ENCODE results near the gene RIIAD1.

The RIIAD1 gene

GRCh38 chr1:151773702-151774101, 52.4 kb downstream of the RIIAD1 start:
- no peak overlapping the region for H3K27ac Mint-ChIP-seq
- no peak overlapping the region for H3K4me3 Mint-ChIP-seq
- no peaks in the 10 kb centered on the region for H3K4me1 Mint-ChIP-seq (ENCODE audit: low read depth)
- no peaks in the 10 kb centered on the region for H3K9me3 Mint-ChIP-seq
- no peak for DNase-seq (ENCODE audit: low spot score)
- H3K36me3 Mint-ChIP-seq (ENCODE audit: low read depth): peaks cover 17% of the 10 kb centered on the region
- no peaks in the 10 kb centered on the region for H3K27me3 Mint-ChIP-seq (ENCODE audit: low read depth)

DNA sequence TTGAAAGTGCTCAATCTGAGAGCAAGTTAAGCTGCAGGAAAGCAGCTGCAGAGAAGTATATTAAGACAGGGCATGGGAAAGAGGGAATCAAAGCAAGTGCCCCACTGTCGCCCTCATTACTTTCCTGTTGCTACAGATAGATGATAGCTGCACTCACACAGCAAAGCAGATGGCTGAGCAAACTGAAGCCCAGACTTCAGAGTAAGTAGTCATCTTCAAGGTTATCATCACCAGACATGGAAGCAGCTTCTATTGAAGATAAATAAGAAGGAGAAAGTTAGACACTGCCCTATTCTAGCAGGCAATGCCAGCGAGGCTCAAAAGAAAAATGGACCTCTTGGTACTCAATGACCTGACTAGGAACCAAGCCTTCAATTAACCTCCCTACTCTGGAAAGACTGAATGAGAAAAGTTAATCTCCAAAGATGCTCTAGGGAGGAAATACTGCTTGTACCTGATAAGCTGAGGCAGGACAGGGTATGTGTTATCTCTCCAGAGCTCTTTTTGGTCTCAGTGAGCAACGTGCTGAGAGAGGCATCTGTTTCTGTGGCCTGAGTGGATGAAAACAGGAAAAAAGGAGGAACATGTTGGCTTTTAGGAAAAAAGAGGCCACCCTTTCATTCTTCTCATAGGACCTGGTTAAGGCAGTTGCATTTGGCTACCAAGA, 53.1 kb downstream of the RIIAD1 start:
- H3K4me3 Mint-ChIP-seq: no peak overlapping the region
- H3K27ac Mint-ChIP-seq: no peak overlapping the region
- H3K9me3 Mint-ChIP-seq: no peaks in the 10 kb centered on the region

GRCh38 chr1:151775894-151776664, 54.8 kb downstream of the RIIAD1 start:
- H3K9me3 Mint-ChIP-seq: no peaks in the 10 kb centered on the region
- no peak overlapping the region for H3K27ac Mint-ChIP-seq
- DNase-seq (ENCODE audit: low spot score): no peak
- peaks cover 22% of the 10 kb centered on the region for H3K36me3 Mint-ChIP-seq (ENCODE audit: low read depth)
- H3K27me3 Mint-ChIP-seq (ENCODE audit: low read depth): no peaks in the 10 kb centered on the region
- no peak overlapping the region for H3K4me3 Mint-ChIP-seq
- no peaks in the 10 kb centered on the region for H3K4me1 Mint-ChIP-seq (ENCODE audit: low read depth)

More for the DNA sequence above, 53.1 kb downstream of the RIIAD1 start:
- Mint-ChIP-seq H3K4me1 (ENCODE audit: low read depth) (no peaks in the 10 kb centered on the region), H3K36me3 (ENCODE audit: low read depth) (peaks cover 22% of the 10 kb centered on the region), H3K27me3 (ENCODE audit: low read depth) (no peaks in the 10 kb centered on the region)
- DNase-seq (ENCODE audit: low spot score): no peak

- Mint-ChIP-seq H3K9me3 (no peaks in the 10 kb centered on the region), H3K4me3 (no peak overlapping the region), H3K27ac (no peak overlapping the region), H3K27me3 (ENCODE audit: low read depth) (no peaks in the 10 kb centered on the region), H3K36me3 (ENCODE audit: low read depth) (peaks cover 26% of the 10 kb centered on the region), H3K4me1 (ENCODE audit: low read depth) (no peaks in the 10 kb centered on the region)
- no peak for DNase-seq (ENCODE audit: low spot score)
These were observed 55.3 kb downstream of the RIIAD1 start for GRCh38 chr1:151776665-151777062.

- Mint-ChIP-seq H3K4me1 (ENCODE audit: low read depth) (no peaks in the 10 kb centered on the region), H3K36me3 (ENCODE audit: low read depth) (peaks cover 26% of the 10 kb centered on the region)
These were observed 56.0 kb downstream of the RIIAD1 start for GRCh38 chr1:151777317-151777716.

More at GRCh38 chr1:151777317-151777716, 56.0 kb downstream of the RIIAD1 start:
- no peak overlapping the region for H3K4me3 Mint-ChIP-seq
- no peaks in the 10 kb centered on the region for H3K27me3 Mint-ChIP-seq (ENCODE audit: low read depth)
- no peaks in the 10 kb centered on the region for H3K9me3 Mint-ChIP-seq
- no peak for DNase-seq (ENCODE audit: low spot score)
- H3K27ac Mint-ChIP-seq: no peak overlapping the region

All from T-helper 2 cell treated with Interferon-gamma antibody and Interleukin-4, amounts not matched to agents 5 μg/mL and 100 μg/mL, for 36 hours (primary cell).